NCI-H1417 treated with DMSO at 0.1 percent for 48 hours (cell line): ENCODE data around the gene GATA6.
"Not testable (repeated sequence)": the region's sequence is repeated elsewhere in the genome, so short reads cannot be mapped to it uniquely, and the experiment has no call there.

Experiments used
- DNase-seq: peaks from one replicate; lab custom pipeline; 2025; lab: John Stamatoyannopoulos, UW

GATA6 gene

GRCh38 chr18:22204996-22205395, 35.6 kb downstream of the GATA6 start:
- DNase-seq, result no peak

GRCh38 chr18:22207021-22207758, 37.8 kb downstream of the GATA6 start:
- no peak for DNase-seq

- DNase-seq, result no peak
Measured at GRCh38 chr18:22210311-22210754, 40.9 kb downstream of the GATA6 start.

- no peak for DNase-seq
Measured at GRCh38 chr18:22211657-22212056, 42.3 kb downstream of the GATA6 start.

GRCh38 chr18:22213333-22213973, 44.1 kb downstream of the GATA6 start:
- DNase-seq, result no peak

GRCh38 chr18:22214731-22215528, 45.5 kb downstream of the GATA6 start:
- no peak for DNase-seq

GRCh38 chr18:22218835-22219234, 49.4 kb downstream of the GATA6 start:
- no peak for DNase-seq

- DNase-seq, result no peak
Measured at GRCh38 chr18:22219568-22220355, 50.4 kb downstream of the GATA6 start.

GRCh38 chr18:22220585-22220984, 51.2 kb downstream of the GATA6 start:
- DNase-seq, result not testable (repeated sequence)

- DNase-seq, result no peak
Measured at GRCh38 chr18:22221350-22221749, 52.0 kb downstream of the GATA6 start.

GRCh38 chr18:22223254-22223964, 54.0 kb downstream of the GATA6 start:
- no peak for DNase-seq

GRCh38 chr18:22223965-22224322, 54.6 kb downstream of the GATA6 start:
- no peak for DNase-seq

GRCh38 chr18:22224339-22224738, 55.0 kb downstream of the GATA6 start:
- no peak for DNase-seq

- no peak for DNase-seq
Measured at GRCh38 chr18:22226801-22227200, 57.4 kb downstream of the GATA6 start.

- no peak for DNase-seq
Measured at GRCh38 chr18:22228976-22229375, 59.6 kb downstream of the GATA6 start.

- no peak for DNase-seq
Measured at GRCh38 chr18:22229456-22230124, 60.2 kb downstream of the GATA6 start.

- DNase-seq, result no peak
Measured at GRCh38 chr18:22230471-22230945, 61.1 kb downstream of the GATA6 start.

- no peak for DNase-seq
Measured at GRCh38 chr18:22233266-22233665, 63.9 kb downstream of the GATA6 start.

GRCh38 chr18:22238036-22238435, 68.6 kb downstream of the GATA6 start:
- no peak for DNase-seq

- DNase-seq, result no peak
Measured at GRCh38 chr18:22238681-22239080, 69.3 kb downstream of the GATA6 start.

- DNase-seq, result no peak
Measured at GRCh38 chr18:22241921-22242361, 72.6 kb downstream of the GATA6 start.
